Osteoblast (primary cell): Measurements from ENCODE around the gene LYZL6. TPM values are rescaled to one million over a fixed set of nuclear protein-coding genes. Genes with fewer than 3 reads are reported as not detected.

ENCODE experiments used
- DNase-seq: peaks from one replicate; pipeline ENCODE4 v3.0.0; 2011; ENCODE audit warnings: low spot score, mixed read lengths; ENCODE audit not compliant: insufficient read length; ENCODE audit errors: missing footprints
- H2AFZ ChIP-seq: 2 replicates; pipeline ENCODE4 v1.6.0; 2011; ENCODE audit warnings: mild to moderate bottlenecking, low read length
- H3K27ac ChIP-seq: 2 replicates; pipeline ENCODE4 v1.5.1; 2011; ENCODE audit warnings: mild to moderate bottlenecking, low read depth, low read length, moderate library complexity
- H3K27me3 ChIP-seq: 2 replicates; pipeline ENCODE4 v1.6.0; 2012; ENCODE audit warnings: mild to moderate bottlenecking, control low read depth, inconsistent platforms, low read length, moderate library complexity; ENCODE audit not compliant: insufficient read depth
- H3K36me3 ChIP-seq: 2 replicates; pipeline ENCODE4 v1.5.1; 2011; ENCODE audit warnings: mild to moderate bottlenecking, low read length, control low read depth, moderate library complexity; ENCODE audit not compliant: insufficient read depth
- H3K4me1 ChIP-seq: 2 replicates; pipeline ENCODE4 v1.5.1; 2011; ENCODE audit warnings: mild to moderate bottlenecking, low read length, control low read depth, moderate library complexity; ENCODE audit not compliant: insufficient read depth
- H3K4me2 ChIP-seq: 2 replicates; pipeline ENCODE4 v1.6.0; 2011; ENCODE audit warnings: mild to moderate bottlenecking, low read length; ENCODE audit not compliant: insufficient read depth
- H3K4me3 ChIP-seq: fragments of 200-600 bp; sonication (generic); 3 replicates; pipeline ENCODE4 v1.5.1; 2012; ENCODE audit warnings: mild to moderate bottlenecking, low read length, inconsistent platforms; ENCODE audit not compliant: insufficient read depth
- H3K79me2 ChIP-seq: 2 replicates; pipeline ENCODE4 v1.6.0; 2012; ENCODE audit warnings: mild to moderate bottlenecking, low read length, control low read depth, inconsistent platforms; ENCODE audit not compliant: insufficient read depth
- H3K9me3 ChIP-seq: 2 replicates; pipeline ENCODE4 v1.5.1; 2011; ENCODE audit warnings: low read depth, low read length, control low read depth
- H4K20me1 ChIP-seq: 2 replicates; pipeline ENCODE4 v1.6.0; 2012; ENCODE audit warnings: mild to moderate bottlenecking, low read length, control low read depth; ENCODE audit not compliant: insufficient read depth
- CTCF ChIP-seq: IDR thresholded peaks from 2 replicates; pipeline ENCODE4 v1.5.1; 2011; ENCODE audit warnings: mild to moderate bottlenecking, low read depth, low read length, moderate library complexity; ENCODE audit errors: extremely low read depth
- total RNA-seq: library from RNA; depleted of rRNA; stranded (reverse); fragments of >200 nt; gene quantifications from 2 replicates; pipeline ENCODE4 v1.2.3, GENCODE V29; 2012

The LYZL6 gene
- total RNA-seq, 1 donor = not detected

DNA sequence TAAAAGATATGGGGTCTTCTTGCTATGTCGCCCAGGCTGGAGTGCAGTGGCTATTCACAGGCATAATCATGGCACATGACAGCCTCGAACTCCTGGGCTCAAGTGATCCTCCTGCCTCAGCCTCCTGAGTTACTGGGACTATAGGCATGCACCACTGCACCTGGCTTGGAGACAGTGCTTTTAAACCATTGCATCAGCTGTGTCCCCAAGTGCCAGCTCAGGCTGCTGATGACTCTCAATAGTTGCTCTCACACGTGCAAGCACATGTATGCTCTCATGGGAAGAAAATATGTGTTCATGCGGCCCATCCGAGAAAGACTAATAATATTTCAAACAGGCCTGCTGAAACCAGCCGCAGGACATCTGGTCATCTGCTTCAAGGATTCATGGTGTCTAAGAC is 29.0 kb upstream of the LYZL6 start:
- Histone ChIP-seq H3K4me3 (no peak overlapping the region), H3K27me3 (no peaks in the 10 kb centered on the region), H3K27ac (no peak overlapping the region), H3K4me1 (peaks cover 6% of the 10 kb centered on the region), H2AFZ (no peak overlapping the region), H3K79me2 (no peaks in the 10 kb centered on the region), H3K36me3 (no peaks in the 10 kb centered on the region), H4K20me1 (no peaks in the 10 kb centered on the region), H3K9me3 (no peaks in the 10 kb centered on the region), H3K4me2 (no peak overlapping the region)
- no peak for DNase-seq
- no peak for TF ChIP-seq CTCF

DNA sequence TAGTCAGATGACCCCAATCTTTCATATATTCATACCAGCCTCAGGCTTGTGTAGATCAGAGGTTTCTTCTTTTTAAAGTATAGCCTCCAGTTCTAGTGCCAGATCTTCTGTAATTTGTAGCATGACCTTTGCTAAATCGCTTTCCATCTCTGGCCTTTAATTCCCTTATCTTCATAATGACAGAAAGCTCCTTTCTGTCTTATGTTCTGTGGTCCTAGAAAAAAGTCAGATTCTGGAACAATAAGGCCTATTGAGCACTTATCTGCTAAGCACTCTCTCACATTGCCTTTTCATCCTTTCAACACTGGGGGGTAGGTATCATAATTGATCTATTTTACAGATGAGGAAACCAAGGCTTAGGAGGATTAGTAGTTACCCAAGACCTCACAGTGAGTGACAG is 28.6 kb upstream of the LYZL6 start:
- H3K27ac ChIP-seq = no peak overlapping the region
- no peaks in the 10 kb centered on the region for H3K79me2 ChIP-seq
- no peaks in the 10 kb centered on the region for H3K36me3 ChIP-seq
- H4K20me1 ChIP-seq = no peaks in the 10 kb centered on the region
- DNase-seq = no peak
- H3K4me2 ChIP-seq = no peak overlapping the region
- no peak overlapping the region for H3K4me3 ChIP-seq
- H3K27me3 ChIP-seq = no peaks in the 10 kb centered on the region
- H3K4me1 ChIP-seq = peaks cover 6% of the 10 kb centered on the region
- H2AFZ ChIP-seq = no peak overlapping the region
- TF ChIP-seq CTCF = no peak
- H3K9me3 ChIP-seq = no peaks in the 10 kb centered on the region

DNA sequence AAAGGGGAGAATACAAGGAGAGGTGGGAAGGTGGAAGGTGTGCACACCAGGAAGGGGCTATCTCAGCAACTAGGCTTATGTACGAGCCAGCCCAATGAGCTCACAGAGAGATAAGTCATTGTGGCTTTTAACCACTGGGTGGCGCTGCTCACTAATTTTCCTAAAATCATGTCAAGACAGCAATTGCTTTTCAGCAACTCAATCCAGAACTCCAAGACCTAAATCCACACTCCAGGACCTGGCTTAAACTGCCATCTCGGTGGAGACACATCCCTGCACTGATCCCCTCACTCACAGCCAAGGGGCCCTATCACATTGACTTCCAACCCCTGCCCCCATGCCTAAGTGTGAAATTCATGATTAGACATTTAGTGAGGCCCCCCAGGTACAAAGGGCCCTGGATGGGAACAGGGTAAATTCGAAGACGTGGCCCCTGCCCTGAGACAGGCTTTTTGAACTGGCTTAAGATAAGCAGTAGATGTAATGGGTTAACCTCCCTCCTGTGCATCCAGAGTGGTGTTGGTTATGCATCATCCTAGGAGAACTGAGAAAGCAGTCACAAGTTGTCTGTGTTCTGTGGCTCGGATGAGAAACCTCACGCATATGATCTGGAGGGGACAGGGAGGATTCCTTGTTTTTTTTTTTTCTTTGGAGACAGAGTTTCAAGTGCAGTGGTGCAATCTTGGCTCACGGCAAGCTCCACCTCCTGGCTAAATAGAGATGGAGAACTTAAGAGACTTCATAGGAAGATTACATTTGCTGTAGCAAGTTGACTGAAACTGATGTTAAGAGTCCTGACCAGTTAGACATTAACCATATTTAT is 26.3 kb upstream of the LYZL6 start:
- TF ChIP-seq CTCF = peak; percentile 86
- Histone ChIP-seq H3K4me1 (peaks cover 6% of the 10 kb centered on the region), H3K36me3 (no peaks in the 10 kb centered on the region), H4K20me1 (no peaks in the 10 kb centered on the region), H3K4me3 (no peak overlapping the region), H3K27me3 (peaks cover 6% of the 10 kb centered on the region), H3K9me3 (no peaks in the 10 kb centered on the region), H3K79me2 (no peaks in the 10 kb centered on the region), H3K27ac (no peak overlapping the region), H3K4me2 (no peak overlapping the region), H2AFZ (no peak overlapping the region)
- DNase-seq = no peak

GRCh38 chr17:35968520-35969054 is 25.1 kb upstream of the LYZL6 start:
- Histone ChIP-seq H3K4me1 (peaks cover 4% of the 10 kb centered on the region), H3K27me3 (peaks cover 9% of the 10 kb centered on the region), H3K4me2 (no peak overlapping the region), H2AFZ (no peak overlapping the region), H3K36me3 (no peaks in the 10 kb centered on the region), H3K27ac (no peak overlapping the region), H3K4me3 (no peak overlapping the region), H4K20me1 (no peaks in the 10 kb centered on the region), H3K79me2 (no peaks in the 10 kb centered on the region), H3K9me3 (no peaks in the 10 kb centered on the region)
- TF ChIP-seq CTCF = no peak
- DNase-seq = no peak
